ENCODE measurements around the gene SETD4. TPM values are rescaled to one million over a fixed set of nuclear protein-coding genes. Genes with fewer than 3 reads are reported as not detected.

SETD4 gene
- total RNA-seq, 1 experiment from 2014 or later = 22.7 TPM

DNA sequence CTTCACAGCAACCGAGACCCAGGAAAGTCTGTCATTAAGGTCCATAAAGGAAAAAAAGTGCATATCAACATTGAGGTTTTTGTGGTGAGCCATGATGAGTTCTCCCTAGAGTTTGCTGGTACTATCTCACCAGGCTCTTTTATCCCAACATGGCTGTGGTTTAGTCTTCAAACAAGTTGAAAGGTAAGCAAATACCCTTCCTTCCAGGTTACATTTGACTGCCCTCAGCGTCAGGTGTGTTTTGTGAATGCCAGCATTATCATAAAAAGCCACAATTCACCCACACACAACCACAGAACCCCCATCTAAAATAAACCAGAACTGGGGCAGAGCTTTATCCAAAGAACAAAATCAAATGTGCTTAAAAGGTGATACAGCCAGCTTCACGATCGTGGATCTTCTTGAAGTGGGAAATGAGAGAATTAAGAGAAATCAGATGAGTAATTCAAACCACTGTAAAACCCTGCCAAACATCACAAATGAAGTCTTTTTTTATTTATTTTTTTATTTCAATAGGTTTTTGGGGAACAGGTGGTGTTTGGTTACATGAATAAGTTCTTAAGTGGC, 64.7 kb downstream of the SETD4 start:
- H3K79me2 ChIP-seq (ENCODE audit: insufficient read depth, low read length) = no peaks in the 10 kb centered on the region
- DNase-seq (ENCODE audit: low read depth, low spot score) (no peak), ATAC-seq (no peak)
- peaks cover 9% of the 10 kb centered on the region; the same call in 1 of the 2 replicates for H3K27me3 ChIP-seq (ENCODE audit: insufficient read depth, low read length)
- H3K9me2 ChIP-seq (ENCODE audit: insufficient read depth) = no peaks in the 10 kb centered on the region
- no peak overlapping the region for H3K4me2 ChIP-seq (ENCODE audit: low read length)
- H4K20me1 ChIP-seq (ENCODE audit: insufficient read depth) = no peaks in the 10 kb centered on the region
- H3K9me3 ChIP-seq (ENCODE audit: control insufficient read depth in 1 of 2, insufficient read depth in 1 of 2, low read depth in 1 of 2, low read length in 2 of 2) = no peaks in the 10 kb centered on the region; a peak in 1 of 4 replicates
- no peak overlapping the region for H3K4me3 ChIP-seq (replicated peaks in 1 of 2; ENCODE audit: low read depth in 1 of 2, low read length in 2 of 2)
- intact Hi-C loops (cut with micrococcal nuclease) = no loop called here
- CTCF ChIA-PET = no interaction called here
- RAD21 ChIA-PET (ENCODE audit: low non-redundant PET in 1 of 2, low total read pairs in 2 of 2, uncharacterized antibody in 2 of 2, unreplicated experiment in 2 of 2) = no interaction called here
- no TSS peak for BruUV-seq (replicated peaks)
- TF ChIP-seq EGR1 (IDR thresholded peaks at IDR 0.05; ENCODE audit: low read depth) (no peak), CEBPB (IDR thresholded peaks at IDR 0.05; ENCODE audit: low read depth) (no peak), YY1 (IDR thresholded peaks at IDR 0.05; ENCODE audit: extremely low read depth, insufficient replicate concordance, low read depth, low read length) (no peak), POLR2AphosphoS5 (IDR thresholded peaks at IDR 0.05; ENCODE audit: low read depth, low read length) (no peak), EZH2 (IDR thresholded peaks at IDR 0.05) (no peak), TCF7L2 (IDR thresholded peaks at IDR 0.05; ENCODE audit: borderline replicate concordance, extremely low read depth, insufficient read depth, insufficient read length) (no peak), ZNF274 (IDR thresholded peaks at IDR 0.05; ENCODE audit: low read depth, low read length) (no peak), POLR2A (IDR thresholded peaks at IDR 0.05; ENCODE audit: borderline replicate concordance, extremely low read depth, insufficient read depth, insufficient read length) (no peak)
- TF ChIP-seq, protein P1, sequence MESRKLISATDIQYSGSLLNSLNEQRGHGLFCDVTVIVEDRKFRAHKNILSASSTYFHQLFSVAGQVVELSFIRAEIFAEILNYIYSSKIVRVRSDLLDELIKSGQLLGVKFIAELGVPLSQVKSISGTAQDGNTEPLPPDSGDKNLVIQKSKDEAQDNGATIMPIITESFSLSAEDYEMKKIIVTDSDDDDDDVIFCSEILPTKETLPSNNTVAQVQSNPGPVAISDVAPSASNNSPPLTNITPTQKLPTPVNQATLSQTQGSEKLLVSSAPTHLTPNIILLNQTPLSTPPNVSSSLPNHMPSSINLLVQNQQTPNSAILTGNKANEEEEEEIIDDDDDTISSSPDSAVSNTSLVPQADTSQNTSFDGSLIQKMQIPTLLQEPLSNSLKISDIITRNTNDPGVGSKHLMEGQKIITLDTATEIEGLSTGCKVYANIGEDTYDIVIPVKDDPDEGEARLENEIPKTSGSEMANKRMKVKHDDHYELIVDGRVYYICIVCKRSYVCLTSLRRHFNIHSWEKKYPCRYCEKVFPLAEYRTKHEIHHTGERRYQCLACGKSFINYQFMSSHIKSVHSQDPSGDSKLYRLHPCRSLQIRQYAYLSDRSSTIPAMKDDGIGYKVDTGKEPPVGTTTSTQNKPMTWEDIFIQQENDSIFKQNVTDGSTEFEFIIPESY (IDR thresholded peaks at IDR 0.05; ENCODE audit: extremely low read depth, insufficient replicate concordance, low read length) = no peak
- TF ChIP-seq, protein P2, sequence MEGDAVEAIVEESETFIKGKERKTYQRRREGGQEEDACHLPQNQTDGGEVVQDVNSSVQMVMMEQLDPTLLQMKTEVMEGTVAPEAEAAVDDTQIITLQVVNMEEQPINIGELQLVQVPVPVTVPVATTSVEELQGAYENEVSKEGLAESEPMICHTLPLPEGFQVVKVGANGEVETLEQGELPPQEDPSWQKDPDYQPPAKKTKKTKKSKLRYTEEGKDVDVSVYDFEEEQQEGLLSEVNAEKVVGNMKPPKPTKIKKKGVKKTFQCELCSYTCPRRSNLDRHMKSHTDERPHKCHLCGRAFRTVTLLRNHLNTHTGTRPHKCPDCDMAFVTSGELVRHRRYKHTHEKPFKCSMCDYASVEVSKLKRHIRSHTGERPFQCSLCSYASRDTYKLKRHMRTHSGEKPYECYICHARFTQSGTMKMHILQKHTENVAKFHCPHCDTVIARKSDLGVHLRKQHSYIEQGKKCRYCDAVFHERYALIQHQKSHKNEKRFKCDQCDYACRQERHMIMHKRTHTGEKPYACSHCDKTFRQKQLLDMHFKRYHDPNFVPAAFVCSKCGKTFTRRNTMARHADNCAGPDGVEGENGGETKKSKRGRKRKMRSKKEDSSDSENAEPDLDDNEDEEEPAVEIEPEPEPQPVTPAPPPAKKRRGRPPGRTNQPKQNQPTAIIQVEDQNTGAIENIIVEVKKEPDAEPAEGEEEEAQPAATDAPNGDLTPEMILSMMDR (IDR thresholded peaks at IDR 0.05 in 2 of 3, conservative IDR thresholded peaks at IDR 0.05 in 1 of 3; ENCODE audit: borderline replicate concordance in 1 of 3, insufficient read depth in 1 of 3, low read depth in 2 of 3, low read length in 2 of 3) = no peak
- no peak overlapping the region for H3K27ac ChIP-seq (ENCODE audit: low read depth, low read length)
- no peaks in the 10 kb centered on the region for H3K36me3 ChIP-seq (ENCODE audit: control insufficient read depth in 1 of 2, insufficient read depth in 2 of 2, low read length in 2 of 2)
- POLR2A ChIA-PET = no interaction called here
- H3K9ac ChIP-seq (ENCODE audit: low read length) = no peak overlapping the region
- no peak overlapping the region for H2AFZ ChIP-seq (ENCODE audit: low read depth, low read length, poor library complexity, severe bottlenecking)
- no peaks in the 10 kb centered on the region for H3K4me1 ChIP-seq (ENCODE audit: control insufficient read depth in 1 of 2, insufficient read depth in 2 of 2, low read length in 2 of 2)
